IPS-18a (cell line): ENCODE measurements around the gene ANXA6.

Experiments
- H3K27ac ChIP-seq: one replicate; pipeline ENCODE4 v1.5.1; 2013; ENCODE audit warnings: low read length
- H3K27me3 ChIP-seq: one replicate; pipeline ENCODE4 v1.6.1; 2013; ENCODE audit warnings: mild to moderate bottlenecking, low read length; ENCODE audit not compliant: control insufficient read depth, insufficient read depth
- H3K36me3 ChIP-seq: one replicate; pipeline ENCODE4 v1.6.1; 2013; ENCODE audit warnings: low read depth, low read length; ENCODE audit not compliant: control insufficient read depth
- H3K4me1 ChIP-seq: one replicate; pipeline ENCODE4 v1.6.1; 2013; ENCODE audit warnings: low read depth, low read length; ENCODE audit not compliant: control insufficient read depth
- H3K4me3 ChIP-seq: one replicate; pipeline ENCODE4 v1.5.1; 2013; ENCODE audit warnings: low read length
- H3K9ac ChIP-seq: one replicate; pipeline ENCODE4 v1.6.1; 2013; ENCODE audit warnings: mild to moderate bottlenecking, low read length, moderate library complexity
- H3K9me3 ChIP-seq: one replicate; pipeline ENCODE4 v1.6.1; 2013; ENCODE audit warnings: low read depth, low read length; ENCODE audit not compliant: control insufficient read depth

The ANXA6 gene

GRCh38 chr5:151051931-151052608 lies 105.5 kb downstream of the ANXA6 start:
- H3K9ac ChIP-seq: no peak overlapping the region
- peaks cover 9% of the 10 kb centered on the region for H3K36me3 ChIP-seq

GRCh38 chr5:151051066-151051930 lies 106.3 kb downstream of the ANXA6 start:
- peaks cover 9% of the 10 kb centered on the region for H3K36me3 ChIP-seq

More at GRCh38 chr5:151051931-151052608, 105.5 kb downstream of the ANXA6 start:
- Histone ChIP-seq H3K27ac (no peak overlapping the region), H3K9me3 (no peaks in the 10 kb centered on the region), H3K27me3 (no peaks in the 10 kb centered on the region), H3K4me1 (no peaks in the 10 kb centered on the region), H3K4me3 (no peak overlapping the region)

More at GRCh38 chr5:151051066-151051930, 106.3 kb downstream of the ANXA6 start:
- Histone ChIP-seq H3K4me3 (no peak overlapping the region), H3K27me3 (no peaks in the 10 kb centered on the region), H3K27ac (no peak overlapping the region), H3K9ac (no peak overlapping the region), H3K4me1 (no peaks in the 10 kb centered on the region), H3K9me3 (no peaks in the 10 kb centered on the region)
